BE2C (cell line): ENCODE results near the gene ZNF554.

ENCODE experiments used
- DNase-seq: peaks from one replicate; pipeline ENCODE4 v3.0.0-alpha.2; 2020
- H3K27me3 ChIP-seq: fragments of 250-450 bp; sonication (Bioruptor Pico); 2 replicates; pipeline ENCODE4 v1.5.1; 2020; ENCODE audit warnings: mild to moderate bottlenecking
- H3K36me3 ChIP-seq: fragments of 250-450 bp; sonication (Bioruptor Pico); 2 replicates; pipeline ENCODE4 v1.5.1; 2020; ENCODE audit warnings: mild to moderate bottlenecking
- H3K4me1 ChIP-seq: fragments of 250-450 bp; sonication (Bioruptor Pico); 2 replicates; pipeline ENCODE4 v1.5.1; 2020
- H3K4me3 ChIP-seq: 2 replicates; pipeline ENCODE4 v1.5.1; 2011; ENCODE audit warnings: low read depth, low read length
- H3K9me3 ChIP-seq: fragments of 250-450 bp; sonication (Bioruptor Pico); 2 replicates; pipeline ENCODE4 v1.5.1; 2020
- TF ChIP-seq, protein P1 (sequence below): IDR thresholded peaks from 2 replicates; pipeline ENCODE4 v1.5.1; 2012; ENCODE audit warnings: mild to moderate bottlenecking, low read depth, low read length

Gene ZNF554

DNA sequence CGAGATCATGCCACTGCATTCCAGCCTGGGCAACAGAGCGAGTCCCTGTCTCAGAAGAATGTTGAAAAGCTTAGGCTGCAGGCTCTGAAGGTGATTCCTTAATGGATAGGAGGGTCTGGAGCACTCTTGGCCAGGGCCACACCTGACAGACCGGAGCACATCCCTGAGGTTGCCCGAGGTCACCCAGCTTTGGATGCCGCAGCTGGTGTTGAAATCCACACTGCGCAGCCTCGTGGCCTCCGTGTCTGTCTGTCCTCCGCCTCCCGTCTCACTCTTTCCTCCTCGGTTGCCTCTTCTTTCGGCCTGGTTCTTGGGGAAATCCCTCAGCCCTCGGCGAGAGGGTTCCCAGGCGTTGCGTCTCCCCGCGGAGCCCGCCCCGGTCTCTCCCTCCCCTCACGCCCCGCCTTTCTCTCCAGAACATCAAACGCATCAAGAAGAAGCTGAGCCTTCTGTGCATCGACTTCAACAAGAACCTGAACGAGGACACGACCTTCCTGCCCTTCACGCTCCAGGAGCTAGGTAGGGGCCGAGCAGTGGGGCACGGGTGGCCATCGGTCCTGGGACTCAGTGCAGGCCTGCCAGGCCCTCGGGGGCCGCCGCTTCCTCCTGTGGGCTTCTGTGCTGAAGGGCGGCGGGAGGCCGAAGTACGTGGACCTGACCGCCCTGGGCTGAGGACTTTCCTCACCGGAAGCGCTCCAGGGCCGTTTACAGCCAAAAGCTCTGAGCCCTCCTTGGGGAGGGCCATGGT, 20.2 kb upstream of the ZNF554 start:
- no peak for DNase-seq
- no peaks in the 10 kb centered on the region for H3K4me1 ChIP-seq
- no peaks in the 10 kb centered on the region for H3K9me3 ChIP-seq
- H3K27me3 ChIP-seq = no peaks in the 10 kb centered on the region
- H3K36me3 ChIP-seq = peaks cover 95% of the 10 kb centered on the region
- H3K4me3 ChIP-seq = no peak overlapping the region
- TF ChIP-seq, protein P1, sequence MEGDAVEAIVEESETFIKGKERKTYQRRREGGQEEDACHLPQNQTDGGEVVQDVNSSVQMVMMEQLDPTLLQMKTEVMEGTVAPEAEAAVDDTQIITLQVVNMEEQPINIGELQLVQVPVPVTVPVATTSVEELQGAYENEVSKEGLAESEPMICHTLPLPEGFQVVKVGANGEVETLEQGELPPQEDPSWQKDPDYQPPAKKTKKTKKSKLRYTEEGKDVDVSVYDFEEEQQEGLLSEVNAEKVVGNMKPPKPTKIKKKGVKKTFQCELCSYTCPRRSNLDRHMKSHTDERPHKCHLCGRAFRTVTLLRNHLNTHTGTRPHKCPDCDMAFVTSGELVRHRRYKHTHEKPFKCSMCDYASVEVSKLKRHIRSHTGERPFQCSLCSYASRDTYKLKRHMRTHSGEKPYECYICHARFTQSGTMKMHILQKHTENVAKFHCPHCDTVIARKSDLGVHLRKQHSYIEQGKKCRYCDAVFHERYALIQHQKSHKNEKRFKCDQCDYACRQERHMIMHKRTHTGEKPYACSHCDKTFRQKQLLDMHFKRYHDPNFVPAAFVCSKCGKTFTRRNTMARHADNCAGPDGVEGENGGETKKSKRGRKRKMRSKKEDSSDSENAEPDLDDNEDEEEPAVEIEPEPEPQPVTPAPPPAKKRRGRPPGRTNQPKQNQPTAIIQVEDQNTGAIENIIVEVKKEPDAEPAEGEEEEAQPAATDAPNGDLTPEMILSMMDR = no peak

DNA sequence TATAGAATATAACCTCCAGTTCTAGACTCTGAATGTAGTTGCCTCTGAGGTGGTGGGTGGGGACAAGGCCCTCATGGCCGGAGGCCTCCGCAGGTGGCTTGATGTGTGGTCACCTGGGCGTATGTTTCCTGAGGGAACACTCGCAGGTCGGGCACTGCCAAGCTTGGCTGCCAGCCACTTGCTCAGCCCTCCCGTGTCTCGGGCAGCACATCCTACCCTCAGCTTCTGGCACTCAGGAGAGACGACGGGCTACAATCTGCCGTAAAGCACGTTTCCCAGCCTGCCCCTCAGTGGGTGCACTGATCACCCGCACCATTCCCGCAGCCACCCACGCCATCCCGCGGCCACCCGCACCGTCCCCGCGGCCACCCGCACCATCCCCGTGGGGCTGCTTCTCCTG, 19.2 kb upstream of the ZNF554 start:
- no peaks in the 10 kb centered on the region for H3K9me3 ChIP-seq
- peaks cover 95% of the 10 kb centered on the region for H3K36me3 ChIP-seq
- H3K27me3 ChIP-seq = no peaks in the 10 kb centered on the region
- H3K4me3 ChIP-seq = no peak overlapping the region
- no peak for DNase-seq
- TF ChIP-seq, protein P1 = no peak
- no peaks in the 10 kb centered on the region for H3K4me1 ChIP-seq

DNA sequence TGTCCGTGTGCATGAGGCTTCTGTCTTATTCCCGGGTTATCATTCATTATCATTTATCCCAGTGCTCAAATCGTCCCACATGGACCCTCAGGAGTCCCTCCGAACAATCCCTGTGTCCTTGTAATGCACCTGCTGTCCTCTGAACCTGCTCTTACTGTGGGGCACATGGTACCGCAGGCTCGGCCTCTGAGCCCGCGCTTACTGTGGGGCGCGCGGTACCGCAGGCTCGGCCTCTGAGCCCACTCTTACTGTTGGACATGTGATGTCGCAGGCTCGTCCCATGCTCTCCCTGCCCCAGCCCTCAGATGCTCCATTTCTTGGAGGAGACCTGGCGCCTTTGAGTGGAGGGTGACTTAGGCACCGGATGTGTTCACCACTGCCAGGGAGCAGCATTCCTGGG, 16.8 kb upstream of the ZNF554 start:
- Histone ChIP-seq H3K9me3 (no peaks in the 10 kb centered on the region), H3K36me3 (peaks cover 92% of the 10 kb centered on the region), H3K27me3 (no peaks in the 10 kb centered on the region), H3K4me1 (no peaks in the 10 kb centered on the region), H3K4me3 (no peak overlapping the region)
- TF ChIP-seq, protein P1 = no peak
- DNase-seq = no peak

DNA sequence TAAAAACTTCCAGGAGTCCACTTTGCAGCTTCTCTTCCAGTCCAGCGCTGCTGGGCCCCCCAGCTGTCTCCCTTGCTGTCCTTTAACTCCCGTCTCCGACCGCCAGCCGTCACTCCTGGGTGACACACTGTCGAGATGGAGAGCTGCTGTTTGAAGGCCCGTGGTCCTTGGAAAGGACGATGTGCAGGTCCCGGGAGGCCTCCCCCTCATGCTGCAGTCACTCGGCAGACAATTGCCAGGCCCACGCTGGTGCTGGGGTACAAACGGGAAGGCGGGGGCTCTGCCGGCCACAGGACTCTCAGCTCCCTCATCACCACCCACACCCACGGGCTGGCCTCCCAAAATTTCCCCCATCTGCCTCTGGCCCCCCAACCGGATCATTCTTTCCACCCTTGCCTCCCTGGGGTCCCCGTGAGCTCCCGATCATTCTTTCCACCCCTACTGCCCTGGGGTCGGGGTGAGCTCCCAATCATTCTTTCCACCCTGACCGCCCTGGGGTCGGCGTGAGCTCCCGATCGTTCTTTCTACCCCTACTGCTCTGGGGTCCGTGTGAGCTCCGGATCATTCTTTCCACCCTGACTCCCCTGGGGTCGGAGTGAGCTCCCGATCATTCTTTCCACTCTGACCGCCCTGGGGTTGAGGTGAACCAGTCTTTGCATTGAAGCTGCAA, 16.0 kb upstream of the ZNF554 start:
- DNase-seq = no peak
- H3K4me1 ChIP-seq = no peaks in the 10 kb centered on the region
- no peak overlapping the region for H3K4me3 ChIP-seq
- peaks cover 92% of the 10 kb centered on the region for H3K36me3 ChIP-seq
- no peaks in the 10 kb centered on the region for H3K27me3 ChIP-seq
- no peaks in the 10 kb centered on the region for H3K9me3 ChIP-seq
- TF ChIP-seq, protein P1 = no peak

DNA sequence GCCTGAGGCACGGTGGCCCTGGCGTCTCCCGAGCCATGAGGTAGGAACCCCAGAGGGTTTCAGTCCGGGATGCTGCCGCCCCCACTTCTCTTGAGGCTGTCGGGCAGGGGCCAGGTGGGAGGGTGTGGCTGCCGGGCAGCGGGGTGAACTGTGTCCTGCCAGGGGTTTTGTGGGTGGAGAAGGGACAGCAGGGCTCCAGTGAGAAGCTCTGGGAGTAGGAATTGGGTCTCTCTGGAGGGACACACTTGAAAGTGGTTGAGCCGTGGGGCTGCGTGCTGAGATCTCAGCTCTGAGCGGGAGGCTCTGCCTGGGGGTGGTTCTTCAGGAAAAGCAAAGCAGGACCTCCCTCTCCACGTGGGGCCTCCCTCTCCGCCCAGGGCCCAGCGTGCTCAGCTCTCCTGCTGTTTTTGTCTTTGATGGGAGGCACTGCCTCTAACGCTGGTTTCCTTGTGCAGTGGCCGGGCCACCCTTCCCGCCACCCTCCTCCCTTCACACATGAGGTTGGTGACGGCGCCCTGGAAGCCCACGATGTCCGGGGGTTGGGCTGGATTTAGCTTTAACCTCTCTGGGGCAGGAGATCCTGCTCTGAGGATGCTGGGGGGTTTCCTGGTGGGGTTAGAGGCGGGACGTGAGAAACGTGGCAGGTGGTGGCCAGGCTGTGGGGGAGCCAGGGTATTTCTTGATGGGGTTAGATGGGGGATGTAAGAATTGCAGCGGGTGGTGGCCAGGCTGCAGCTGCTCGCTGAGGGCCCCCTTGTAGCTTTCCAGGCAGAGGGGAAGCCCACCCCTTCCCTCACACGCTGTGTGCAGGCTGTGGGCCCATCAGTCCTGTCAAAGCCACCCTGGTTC, 15.3 kb upstream of the ZNF554 start:
- Histone ChIP-seq H3K36me3 (peaks cover 92% of the 10 kb centered on the region), H3K4me3 (no peak overlapping the region), H3K27me3 (no peaks in the 10 kb centered on the region), H3K4me1 (no peaks in the 10 kb centered on the region), H3K9me3 (no peaks in the 10 kb centered on the region)
- no peak for DNase-seq
- TF ChIP-seq, protein P1 = no peak
